HL-60/S4 treated with retinoic acid at 250 ng/mL for 4 days and 3 days (cell line): ENCODE measurements around the gene GPR137.
"Not testable (repeated sequence)": the region's sequence is repeated elsewhere in the genome, so short reads cannot be mapped to it uniquely, and the experiment has no call there.

Source experiments
- in situ Hi-C: fragments of 300-500 bp; cut with MboI; formaldehyde crosslinking; loops from 2 replicates; pipeline ENCODE4 v1.7.0; 2022; ENCODE audit warnings: low sequenced_read_pairs

Gene GPR137

GRCh38 chr11:64317325-64317960 lies 31.8 kb downstream of the GPR137 start, which contains the start of gene TRMT112:
Gene TRMT112 (minus strand): TSS chr11:64317559. CDS start chr11:64317526, 33 bp downstream.
- in situ Hi-C loops: no loop called here

- in situ Hi-C loops: no loop called here
Measured at GRCh38 chr11:64317961-64318765, 32.5 kb downstream of the GPR137 start, which contains the start of gene PRDX5. Gene PRDX5 (plus strand): TSS chr11:64318121. CDS start chr11:64318216, 95 bp downstream.

- in situ Hi-C loops: no loop called here
Measured at GRCh38 chr11:64318766-64319761, 33.4 kb downstream of the GPR137 start.

- in situ Hi-C loops: no loop called here
Measured at GRCh38 chr11:64320556-64320955, 34.9 kb downstream of the GPR137 start.

GRCh38 chr11:64321026-64321425 lies 35.4 kb downstream of the GPR137 start:
- in situ Hi-C loops: no loop called here

- in situ Hi-C loops: no loop called here
Measured at GRCh38 chr11:64321533-64321932, 35.9 kb downstream of the GPR137 start.

GRCh38 chr11:64322925-64323260 lies 37.2 kb downstream of the GPR137 start:
- in situ Hi-C loops: no loop called here

GRCh38 chr11:64323373-64323772 lies 37.7 kb downstream of the GPR137 start:
- in situ Hi-C loops: no loop called here

- in situ Hi-C loops: not testable (repeated sequence)
Measured at GRCh38 chr11:64323984-64324383, 38.3 kb downstream of the GPR137 start.

GRCh38 chr11:64324692-64325469 lies 39.2 kb downstream of the GPR137 start:
- in situ Hi-C loops: no loop called here

GRCh38 chr11:64327375-64327774 lies 41.7 kb downstream of the GPR137 start:
- in situ Hi-C loops: no loop called here

GRCh38 chr11:64327993-64328392 lies 42.3 kb downstream of the GPR137 start:
- in situ Hi-C loops: no loop called here

- in situ Hi-C loops: no loop called here
Measured at GRCh38 chr11:64330888-64331287, 45.2 kb downstream of the GPR137 start.

GRCh38 chr11:64331569-64332371 lies 46.1 kb downstream of the GPR137 start:
- in situ Hi-C loops: no loop called here

- in situ Hi-C loops: no loop called here
Measured at GRCh38 chr11:64333556-64333955, 47.9 kb downstream of the GPR137 start.

GRCh38 chr11:64334764-64335735 lies 49.4 kb downstream of the GPR137 start:
- in situ Hi-C loops: no loop called here

GRCh38 chr11:64337538-64338249 lies 52.0 kb downstream of the GPR137 start:
- in situ Hi-C loops: no loop called here

- in situ Hi-C loops: no loop called here
Measured at GRCh38 chr11:64338716-64339115, 53.1 kb downstream of the GPR137 start.
